Esophagus muscularis mucosa (tissue), 4 donors: ENCODE data around the gene SLC30A10. TPM values are rescaled to one million over a fixed set of nuclear protein-coding genes. Genes with fewer than 3 reads are reported as not detected.

Experiments used
- DNase-seq: peaks from one replicate; pipeline ENCODE4 v3.0.0-alpha.2; 2017; ENCODE audit errors: extremely low spot score
- H3K27ac ChIP-seq, 4 donors: fragments of 200-600 bp; sonication (generic); replicated peaks in 1 of 4; 1 replicate in 3 of 4; 2 replicates in 1 of 4; pipeline ENCODE4 v1.5.1; 2016 to 2019; ENCODE audit warnings: mild to moderate bottlenecking in 1 of 4
- H3K27me3 ChIP-seq, 4 donors: fragments of 200-600 bp; sonication (generic); one replicate each; pipeline versions ENCODE4 v1.5.1 to v1.6.0; 2016 to 2019
- H3K36me3 ChIP-seq, 4 donors: fragments of 200-600 bp; sonication (generic); one replicate each; pipeline ENCODE4 v1.5.1; 2016 to 2019
- H3K4me1 ChIP-seq, 4 donors: fragments of 200-600 bp; sonication (generic); one replicate each; pipeline ENCODE4 v1.5.1; 2016 to 2019
- H3K4me3 ChIP-seq, 4 donors: fragments of 200-600 bp; sonication (generic); 1 replicate in 2 of 4; 2 replicates in 2 of 4; pipeline ENCODE4 v1.5.1; 2016 to 2019; ENCODE audit warnings: mild to moderate bottlenecking in 4 of 4, moderate library complexity in 1 of 4
- H3K9me3 ChIP-seq, 4 donors: fragments of 200-600 bp; sonication (generic); 1 replicate in 3 of 4; 2 replicates in 1 of 4; pipeline ENCODE4 v1.5.1; 2016 to 2019
- EP300 ChIP-seq: sonication (generic); formaldehyde crosslinking; IDR thresholded peaks from one replicate; pipeline ENCODE4 v1.6.1; 2017; ENCODE audit warnings: antibody characterized with exemption
- POLR2A ChIP-seq: fragments of 450-650 bp; IDR thresholded peaks from one replicate; pipeline ENCODE4 v1.6.1; 2017; ENCODE audit warnings: antibody characterized with exemption, moderate library complexity, mild to moderate bottlenecking, low read depth
- POLR2AphosphoS5 ChIP-seq, 2 donors: sonication (generic); formaldehyde crosslinking; IDR thresholded peaks; one replicate each; pipeline ENCODE4 v1.6.1; 2017; ENCODE audit warnings: antibody characterized with exemption in 2 of 2
- WGBS: methylation state at CpG from one replicate; pipeline ENCODE4 v1.1.5; 2018; 5-methylcytosine and 5-hydroxymethylcytosine counted together
- intact Hi-C: fragments of 100-400 bp; cut with DNase I; formaldehyde crosslinking; loops from one replicate; pipeline ENCODE4 v1.15.1; 2023
- total RNA-seq, 4 donors: library from RNA; depleted of rRNA; stranded (reverse); fragments of >200 nt; gene quantifications; one replicate each; pipeline versions ENCODE4 v1.1.0 to v1.2.1, GENCODE V29; 2016
- TF ChIP-seq, protein P1 (sequence below), 3 experiments: fragments of 200-600 bp in 2 of 3; fragments of 450-650 bp in 1 of 3; sonication (generic) in 2 of 3; IDR thresholded peaks; one replicate each; pipeline ENCODE4 v1.5.1; 2017 to 2019; ENCODE audit warnings: antibody characterized with exemption in 3 of 3, mild to moderate bottlenecking in 2 of 3, moderate library complexity in 1 of 3

The SLC30A10 gene
- not detected for total RNA-seq

DNA sequence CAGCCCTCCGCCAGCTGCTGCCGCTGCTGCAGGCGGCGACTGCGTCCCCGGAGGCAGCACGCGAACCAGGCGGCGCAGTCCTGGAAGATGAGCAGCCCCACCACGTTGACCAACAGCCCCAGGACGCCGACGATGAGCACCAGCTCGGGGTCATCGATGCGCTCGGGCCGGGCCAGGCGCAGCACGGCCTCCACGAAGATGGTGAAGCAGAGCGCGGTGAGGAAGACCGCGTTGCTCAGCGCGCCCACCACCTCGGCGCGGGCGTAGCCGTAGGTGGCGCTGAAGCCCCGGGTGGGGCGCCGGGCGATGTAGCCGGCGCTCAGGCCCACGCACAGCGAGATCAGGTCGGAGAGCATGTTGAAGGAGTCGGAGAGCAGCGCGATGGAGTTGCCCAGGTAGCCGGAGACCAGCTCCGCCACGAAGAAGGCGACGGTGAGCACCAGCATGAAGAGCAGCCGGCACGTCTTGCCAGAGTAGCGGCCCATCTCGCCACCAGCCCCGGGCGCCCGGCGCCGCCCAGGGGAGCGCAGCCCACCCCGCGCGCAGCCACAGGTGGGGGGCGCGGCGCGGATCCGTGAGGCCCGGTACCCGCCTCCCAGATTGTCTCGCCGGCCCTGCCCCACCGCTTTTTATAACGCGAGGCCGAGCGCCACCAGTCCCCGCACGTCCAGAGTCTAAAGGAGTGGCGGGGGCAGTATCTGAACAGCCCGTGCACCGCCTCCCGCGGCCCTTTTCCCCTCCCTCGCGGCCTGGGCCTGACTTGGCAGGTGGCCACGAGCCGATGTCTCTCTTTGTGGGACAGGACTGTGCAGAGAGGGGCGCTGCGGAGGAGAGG lies at the start of gene SLC30A10:
Gene SLC30A10 (minus strand): TSS at position 602 of the 835 bp plus-strand sequence. CDS start 117 bp downstream, at position 485.
- Histone ChIP-seq H3K27me3 (peaks cover 0 to 40% (median 12%) of the 10 kb centered on the region in 4 donors), H3K36me3 (no peaks in the 10 kb centered on the region), H3K9me3 (no peaks in the 10 kb centered on the region), H3K4me3 (peak within 1 kb of the TSS; percentile 38 to 48 (median 45)), H3K4me1 (peaks cover 6 to 13% (median 13%) of the 10 kb centered on the region in 4 donors), H3K27ac (no peak within 1 kb of the TSS)
- TF ChIP-seq, protein P1, sequence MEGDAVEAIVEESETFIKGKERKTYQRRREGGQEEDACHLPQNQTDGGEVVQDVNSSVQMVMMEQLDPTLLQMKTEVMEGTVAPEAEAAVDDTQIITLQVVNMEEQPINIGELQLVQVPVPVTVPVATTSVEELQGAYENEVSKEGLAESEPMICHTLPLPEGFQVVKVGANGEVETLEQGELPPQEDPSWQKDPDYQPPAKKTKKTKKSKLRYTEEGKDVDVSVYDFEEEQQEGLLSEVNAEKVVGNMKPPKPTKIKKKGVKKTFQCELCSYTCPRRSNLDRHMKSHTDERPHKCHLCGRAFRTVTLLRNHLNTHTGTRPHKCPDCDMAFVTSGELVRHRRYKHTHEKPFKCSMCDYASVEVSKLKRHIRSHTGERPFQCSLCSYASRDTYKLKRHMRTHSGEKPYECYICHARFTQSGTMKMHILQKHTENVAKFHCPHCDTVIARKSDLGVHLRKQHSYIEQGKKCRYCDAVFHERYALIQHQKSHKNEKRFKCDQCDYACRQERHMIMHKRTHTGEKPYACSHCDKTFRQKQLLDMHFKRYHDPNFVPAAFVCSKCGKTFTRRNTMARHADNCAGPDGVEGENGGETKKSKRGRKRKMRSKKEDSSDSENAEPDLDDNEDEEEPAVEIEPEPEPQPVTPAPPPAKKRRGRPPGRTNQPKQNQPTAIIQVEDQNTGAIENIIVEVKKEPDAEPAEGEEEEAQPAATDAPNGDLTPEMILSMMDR (IDR thresholded peaks at IDR 0.05), result no peak
- TF ChIP-seq POLR2AphosphoS5 (IDR thresholded peaks at IDR 0.05), result no peak
- TF ChIP-seq POLR2A, result no peak
- TF ChIP-seq EP300, result no peak
- peak; percentile 83 for DNase-seq
- WGBS, result 0% methylated on average over 20 of the region's 91 CpGs
- intact Hi-C loops, result no loop called here

DNA sequence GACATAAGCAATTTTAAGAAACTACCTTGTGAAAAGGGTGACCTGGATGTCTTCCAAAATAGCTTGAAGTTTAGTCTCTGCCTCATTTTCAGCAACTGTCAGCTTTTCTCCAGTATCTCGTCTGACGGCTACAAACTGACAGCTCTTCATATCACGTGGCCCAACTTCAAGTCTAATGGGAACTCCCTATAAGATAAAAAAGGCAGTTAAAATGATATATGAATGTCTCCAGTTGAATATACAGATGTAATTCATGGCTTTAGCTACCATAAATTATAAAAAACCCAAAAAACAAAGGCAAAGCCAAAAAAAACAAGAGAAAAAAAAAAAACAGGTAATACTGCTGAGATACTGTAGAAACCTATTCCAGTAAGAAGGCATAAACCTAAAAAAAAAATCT lies 44.9 kb upstream of the SLC30A10 start:
- no peak overlapping the region for H3K27ac ChIP-seq
- no peak overlapping the region for H3K4me3 ChIP-seq
- H3K27me3 ChIP-seq, result no peaks in the 10 kb centered on the region
- H3K4me1 ChIP-seq, result no peaks in the 10 kb centered on the region
- peaks cover 42 to 87% (median 65%) of the 10 kb centered on the region in 4 donors for H3K36me3 ChIP-seq
- no peak for TF ChIP-seq EP300
- TF ChIP-seq, protein P1 (IDR thresholded peaks at IDR 0.05), result no peak
- no peak for TF ChIP-seq POLR2A
- TF ChIP-seq POLR2AphosphoS5 (IDR thresholded peaks at IDR 0.05), result no peak
- WGBS, result 83% methylated on average over 3 of the region's 3 CpGs
- intact Hi-C loops, result no loop called here
- H3K9me3 ChIP-seq, result no peaks in the 10 kb centered on the region
- no peak for DNase-seq

GRCh38 chr1:219967361-219967760 lies 39.0 kb upstream of the SLC30A10 start:
- no peaks in the 10 kb centered on the region for H3K27me3 ChIP-seq
- no peak overlapping the region for H3K4me3 ChIP-seq
- H3K9me3 ChIP-seq, result no peaks in the 10 kb centered on the region
- 80% methylated on average over 4 of the region's 4 CpGs for WGBS
- H3K36me3 ChIP-seq, result peaks cover 32 to 47% (median 39%) of the 10 kb centered on the region in 4 donors
- DNase-seq, result no peak
- TF ChIP-seq EP300 (no peak), POLR2AphosphoS5 (IDR thresholded peaks at IDR 0.05) (no peak), POLR2A (no peak)
- TF ChIP-seq, protein P1 (IDR thresholded peaks at IDR 0.05), result no peak
- no peak overlapping the region for H3K27ac ChIP-seq
- no peaks in the 10 kb centered on the region for H3K4me1 ChIP-seq
- intact Hi-C loops, result no loop called here

- WGBS, result 84% methylated on average over 2 of the region's 2 CpGs
Measured at GRCh38 chr1:219966071-219966349, 37.7 kb upstream of the SLC30A10 start.

More at GRCh38 chr1:219966071-219966349, 37.7 kb upstream of the SLC30A10 start:
- no peak for DNase-seq
- Histone ChIP-seq H3K9me3 (no peaks in the 10 kb centered on the region), H3K4me1 (no peaks in the 10 kb centered on the region), H3K27me3 (no peaks in the 10 kb centered on the region), H3K27ac (no peak overlapping the region), H3K4me3 (no peak overlapping the region), H3K36me3 (peaks cover 27 to 37% (median 30%) of the 10 kb centered on the region in 4 donors)
- intact Hi-C loops, result no loop called here
- no peak for TF ChIP-seq EP300
- TF ChIP-seq POLR2AphosphoS5 (IDR thresholded peaks at IDR 0.05), result no peak
- no peak for TF ChIP-seq POLR2A
- TF ChIP-seq, protein P1 (IDR thresholded peaks at IDR 0.05), result no peak
